ENCODE data around the gene SPTLC1. TPM values are rescaled to one million over a fixed set of nuclear protein-coding genes. Genes with fewer than 3 reads are reported as not detected.
"Not testable (repeated sequence)": the region's sequence is repeated elsewhere in the genome, so short reads cannot be mapped to it uniquely, and the experiment has no call there.

Gene SPTLC1
- total and polyA plus RNA-seq, 11 donors, result 10.6 to 41.0 (median 22.1) TPM

DNA sequence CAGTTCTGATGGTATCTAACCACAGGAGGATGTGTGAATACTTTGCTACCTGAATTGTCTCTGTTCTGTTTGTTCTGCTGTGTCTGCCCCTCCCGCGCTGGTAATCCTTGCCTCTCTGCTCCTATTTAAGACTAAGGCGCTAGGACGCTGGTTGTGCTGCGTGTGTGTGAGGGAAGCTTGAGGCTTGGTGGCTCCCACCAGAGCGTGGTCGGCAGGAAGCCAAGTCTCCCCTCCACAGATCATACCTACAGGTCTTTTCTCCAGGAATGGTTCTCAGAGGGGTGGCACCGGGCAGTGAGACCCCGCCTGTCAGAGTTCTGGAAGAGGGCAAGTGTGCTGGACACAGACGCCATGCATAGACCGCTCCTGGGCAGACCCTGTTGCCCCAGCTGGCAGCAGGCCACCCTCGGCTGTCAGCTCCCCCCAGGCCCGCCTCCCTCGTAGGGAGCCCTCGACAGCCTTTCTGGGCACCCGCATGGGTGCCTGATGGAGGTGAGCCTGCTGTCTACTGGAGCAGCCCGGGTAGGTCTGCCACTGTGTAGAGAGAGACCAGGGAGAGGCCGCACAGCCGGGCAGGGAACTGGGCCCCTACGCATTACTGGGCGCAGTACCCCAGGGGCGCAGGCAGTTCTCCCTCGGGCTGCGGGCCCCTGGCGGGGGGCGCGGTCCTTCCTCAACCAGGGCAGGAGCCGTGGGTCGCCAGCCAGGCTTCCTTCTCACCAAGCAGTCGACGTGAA lies 111.7 kb downstream of the SPTLC1 start:
- intact Hi-C loops (cut with DNase I), result no loop called here
- H3K36me3 ChIP-seq, result no peaks in the 10 kb centered on the region
- H3K27me3 ChIP-seq, result peaks cover 0 to 4% (median 0%) of the 10 kb centered on the region in 9 donors
- H3K4me3 ChIP-seq, result no peak overlapping the region
- ATAC-seq (no peak), DNase-seq (no peak)
- H3K4me1 ChIP-seq, result no peaks in the 10 kb centered on the region
- H3K9me3 ChIP-seq, result peaks cover 0 to 3% (median 0%) of the 10 kb centered on the region in 12 donors
- no peak for TF ChIP-seq POLR2A (IDR thresholded peaks at IDR 0.05)
- no peak for TF ChIP-seq CTCF (IDR thresholded peaks at IDR 0.05)
- 87 to 93% (median 88%) methylated on average over 16 to 31 of the region's 31 CpGs for WGBS, 4 donors
- H3K27ac ChIP-seq, result no peak overlapping the region

- intact Hi-C loops (cut with DNase I); H3K9me3 ChIP-seq; H3K27ac ChIP-seq; H3K27me3 ChIP-seq; ATAC-seq; H3K36me3 ChIP-seq; H3K4me1 ChIP-seq; DNase-seq; H3K4me3 ChIP-seq: not testable (repeated sequence)
- 90 to 94% (median 91%) methylated on average over 10 of the region's 10 CpGs for WGBS, 4 donors
Measured at GRCh38 chr9:92001948-92002347, 113.3 kb downstream of the SPTLC1 start.

DNA sequence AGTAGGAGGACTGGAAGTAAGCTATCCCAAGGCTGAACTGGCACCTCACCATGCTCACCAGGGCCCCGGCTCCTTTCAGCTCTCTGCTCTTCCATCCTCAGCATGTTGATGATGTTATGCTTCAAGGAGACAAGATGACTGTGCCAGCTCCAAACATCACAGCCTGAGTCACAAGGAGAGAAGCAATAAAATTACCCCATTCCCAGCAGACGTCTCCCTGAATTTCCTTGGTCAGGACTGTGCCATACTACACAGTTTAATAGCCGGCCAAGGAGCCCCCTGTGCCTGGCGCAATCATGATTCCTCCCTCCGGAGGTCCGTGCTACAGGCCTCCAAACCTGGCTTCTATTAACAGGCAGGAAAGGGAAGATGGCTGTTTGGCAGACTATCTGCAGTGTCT lies 114.0 kb downstream of the SPTLC1 start:
- ATAC-seq, result no peak
- TF ChIP-seq POLR2A (IDR thresholded peaks at IDR 0.05) (no peak), CTCF (IDR thresholded peaks at IDR 0.05) (no peak)
- Histone ChIP-seq H3K36me3 (no peaks in the 10 kb centered on the region), H3K4me1 (no peaks in the 10 kb centered on the region), H3K9me3 (peaks cover 0 to 3% (median 0%) of the 10 kb centered on the region in 12 donors), H3K27ac (no peak overlapping the region), H3K4me3 (no peak overlapping the region), H3K27me3 (peaks cover 0 to 4% (median 0%) of the 10 kb centered on the region in 9 donors)
- 49 to 64% (median 53%) methylated on average over 6 of the region's 6 CpGs for WGBS, 4 donors
- no peak for DNase-seq
- intact Hi-C loops (cut with DNase I), result no loop called here

DNA sequence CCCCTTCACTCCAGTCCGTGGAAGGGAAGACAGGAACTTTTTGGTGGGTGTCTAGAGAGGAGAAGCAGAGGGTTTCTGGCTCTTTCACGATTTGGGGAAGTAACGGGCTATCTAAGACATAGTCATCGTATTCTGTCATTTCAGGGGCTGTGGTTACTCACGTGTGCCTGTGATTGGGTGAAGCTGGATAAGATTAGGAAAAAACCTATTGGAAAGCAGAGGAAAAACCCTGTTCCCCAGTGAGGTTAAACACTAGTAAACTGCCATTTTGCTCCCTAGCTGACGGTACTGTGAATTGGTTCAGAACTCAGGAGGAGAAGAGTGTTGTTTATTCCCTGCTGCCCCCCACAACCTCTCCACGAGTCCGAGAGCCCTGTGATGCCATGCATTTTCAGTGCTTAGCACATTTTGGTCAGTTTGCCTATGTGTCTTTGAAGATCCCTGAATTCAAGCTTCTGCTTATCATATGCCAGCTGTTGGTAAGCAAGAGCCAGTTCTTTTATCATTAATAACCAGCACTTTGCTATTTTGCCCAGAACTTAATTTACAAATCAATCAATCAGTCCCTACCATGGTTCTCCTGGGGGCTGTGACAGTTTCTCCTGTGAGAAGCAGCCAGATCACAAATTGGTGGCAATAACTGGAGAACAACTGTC lies 120.1 kb downstream of the SPTLC1 start:
- WGBS, 4 donors, result 11 to 21% (median 14%) methylated on average over 8 of the region's 8 CpGs
- no peak for TF ChIP-seq CTCF (IDR thresholded peaks at IDR 0.05)
- TF ChIP-seq POLR2A (IDR thresholded peaks at IDR 0.05), result no peak
- ATAC-seq (no peak), DNase-seq (no peak)
- Histone ChIP-seq H3K36me3 (no peaks in the 10 kb centered on the region), H3K4me1 (no peaks in the 10 kb centered on the region), H3K4me3 (no peak overlapping the region), H3K27me3 (peaks cover 0 to 41% (median 8%) of the 10 kb centered on the region in 9 donors), H3K9me3 (no peaks in the 10 kb centered on the region), H3K27ac (no peak overlapping the region)
- intact Hi-C loops (cut with DNase I), result no loop called here
